Measurements from ENCODE around the gene MACF1.

Gene MACF1

GRCh38 chr1:39322431-39322830 lies 117.9 kb downstream of the MACF1 start:
- no peak for TF ChIP-seq MYC (IDR thresholded peaks at IDR 0.05; ENCODE audit: low read depth, low read length)
- no peak for TF ChIP-seq CTCF (IDR thresholded peaks at IDR 0.05; ENCODE audit: low read depth, low read length)
- no peak for TF ChIP-seq POLR2A (IDR thresholded peaks at IDR 0.05; ENCODE audit: extremely low read depth, insufficient read length)
- no peak for TF ChIP-seq MAX (IDR thresholded peaks at IDR 0.05; ENCODE audit: low read depth, low read length)

GRCh38 chr1:39324888-39325287 lies 120.4 kb downstream of the MACF1 start:
- DNase-seq (ENCODE audit: low read depth): no peak
- TF ChIP-seq CTCF (IDR thresholded peaks at IDR 0.05; ENCODE audit: low read depth, low read length) (no peak), POLR2A (IDR thresholded peaks at IDR 0.05; ENCODE audit: extremely low read depth, insufficient read length) (no peak), MYC (IDR thresholded peaks at IDR 0.05; ENCODE audit: low read depth, low read length) (no peak), MAX (IDR thresholded peaks at IDR 0.05; ENCODE audit: low read depth, low read length) (no peak)

More at GRCh38 chr1:39322431-39322830, 117.9 kb downstream of the MACF1 start:
- no peak overlapping the region for H3K4me3 ChIP-seq (ENCODE audit: low read depth, low read length)
- no peak for DNase-seq (ENCODE audit: low read depth)

GRCh38 chr1:39326836-39327235 lies 122.3 kb downstream of the MACF1 start:
- TF ChIP-seq MYC (IDR thresholded peaks at IDR 0.05; ENCODE audit: low read depth, low read length) (no peak), POLR2A (IDR thresholded peaks at IDR 0.05; ENCODE audit: extremely low read depth, insufficient read length) (no peak), MAX (IDR thresholded peaks at IDR 0.05; ENCODE audit: low read depth, low read length) (no peak), CTCF (IDR thresholded peaks at IDR 0.05; ENCODE audit: low read depth, low read length) (no peak)
- H3K4me3 ChIP-seq (ENCODE audit: low read depth, low read length): no peak overlapping the region
- DNase-seq (ENCODE audit: low read depth): no peak

More at GRCh38 chr1:39324888-39325287, 120.4 kb downstream of the MACF1 start:
- H3K4me3 ChIP-seq (ENCODE audit: low read depth, low read length): no peak overlapping the region

- H3K4me3 ChIP-seq (ENCODE audit: low read depth, low read length): no peak overlapping the region
- no peak for DNase-seq (ENCODE audit: low read depth)
- TF ChIP-seq POLR2A (IDR thresholded peaks at IDR 0.05; ENCODE audit: extremely low read depth, insufficient read length) (no peak), MAX (IDR thresholded peaks at IDR 0.05; ENCODE audit: low read depth, low read length) (no peak), CTCF (IDR thresholded peaks at IDR 0.05; ENCODE audit: low read depth, low read length) (no peak), MYC (IDR thresholded peaks at IDR 0.05; ENCODE audit: low read depth, low read length) (no peak)
Measured at GRCh38 chr1:39328095-39328494, 123.6 kb downstream of the MACF1 start.

GRCh38 chr1:39328586-39329121 lies 124.2 kb downstream of the MACF1 start:
- no peak overlapping the region for H3K4me3 ChIP-seq (ENCODE audit: low read depth, low read length)
- no peak for DNase-seq (ENCODE audit: low read depth)
- TF ChIP-seq POLR2A (IDR thresholded peaks at IDR 0.05; ENCODE audit: extremely low read depth, insufficient read length): no peak
- no peak for TF ChIP-seq MAX (IDR thresholded peaks at IDR 0.05; ENCODE audit: low read depth, low read length)
- no peak for TF ChIP-seq CTCF (IDR thresholded peaks at IDR 0.05; ENCODE audit: low read depth, low read length)
- TF ChIP-seq MYC (IDR thresholded peaks at IDR 0.05; ENCODE audit: low read depth, low read length): no peak

Data from NB4 (cell line).